ENCODE results near the gene NBAS.
"Not testable (repeated sequence)": the region's sequence is repeated elsewhere in the genome, so short reads cannot be mapped to it uniquely, and the experiment has no call there.

DNA sequence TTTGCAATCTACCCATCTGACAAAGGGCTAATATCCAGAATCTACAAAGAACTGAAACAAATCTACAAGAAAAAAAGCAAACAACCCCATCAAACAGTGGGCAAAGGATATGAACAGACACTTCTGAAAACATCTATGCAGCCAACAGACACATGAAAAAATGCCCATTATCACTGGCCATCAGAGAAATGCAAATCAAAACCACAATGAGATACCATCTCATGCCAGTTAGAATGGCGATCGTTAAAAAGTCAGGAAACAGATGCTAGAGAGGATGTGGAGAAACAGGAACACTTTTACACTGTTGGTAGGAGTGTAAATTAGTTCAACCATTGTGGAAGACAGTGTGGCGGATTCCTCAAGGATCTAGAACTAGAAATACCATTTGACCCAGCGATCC is 239.7 kb downstream of the NBAS start:
- TF ChIP-seq POLR2AphosphoS5 (IDR thresholded peaks at IDR 0.05), result not testable (repeated sequence)
- TF ChIP-seq, protein P1, sequence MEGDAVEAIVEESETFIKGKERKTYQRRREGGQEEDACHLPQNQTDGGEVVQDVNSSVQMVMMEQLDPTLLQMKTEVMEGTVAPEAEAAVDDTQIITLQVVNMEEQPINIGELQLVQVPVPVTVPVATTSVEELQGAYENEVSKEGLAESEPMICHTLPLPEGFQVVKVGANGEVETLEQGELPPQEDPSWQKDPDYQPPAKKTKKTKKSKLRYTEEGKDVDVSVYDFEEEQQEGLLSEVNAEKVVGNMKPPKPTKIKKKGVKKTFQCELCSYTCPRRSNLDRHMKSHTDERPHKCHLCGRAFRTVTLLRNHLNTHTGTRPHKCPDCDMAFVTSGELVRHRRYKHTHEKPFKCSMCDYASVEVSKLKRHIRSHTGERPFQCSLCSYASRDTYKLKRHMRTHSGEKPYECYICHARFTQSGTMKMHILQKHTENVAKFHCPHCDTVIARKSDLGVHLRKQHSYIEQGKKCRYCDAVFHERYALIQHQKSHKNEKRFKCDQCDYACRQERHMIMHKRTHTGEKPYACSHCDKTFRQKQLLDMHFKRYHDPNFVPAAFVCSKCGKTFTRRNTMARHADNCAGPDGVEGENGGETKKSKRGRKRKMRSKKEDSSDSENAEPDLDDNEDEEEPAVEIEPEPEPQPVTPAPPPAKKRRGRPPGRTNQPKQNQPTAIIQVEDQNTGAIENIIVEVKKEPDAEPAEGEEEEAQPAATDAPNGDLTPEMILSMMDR (IDR thresholded peaks at IDR 0.05; ENCODE audit: poor library complexity, severe bottlenecking), result not testable (repeated sequence)

Data from neural cell (in vitro differentiated cells).